A549 (cell line): ENCODE measurements around the gene TMEM156.
"Not testable (repeated sequence)": the region's sequence is repeated elsewhere in the genome, so short reads cannot be mapped to it uniquely, and the experiment has no call there.

Experiments used
- CEBPB ChIP-seq, 2 experiments: fragments of >200 bp in 1 of 2; sonication (Bioruptor Twin) in 1 of 2; formaldehyde crosslinking in 1 of 2; IDR thresholded peaks; 2 replicates each; pipeline ENCODE4 v1.6.1; 2012 to 2016
- HDAC2 ChIP-seq: fragments of 200-600 bp; sonication (generic); IDR thresholded peaks from 2 replicates; pipeline ENCODE4 v1.6.1; 2016
- MAZ ChIP-seq: fragments of 150-350 bp; IDR thresholded peaks from 2 replicates; pipeline ENCODE4 v1.6.1; 2014; ENCODE audit warnings: antibody characterized with exemption, low read depth, low read length, borderline replicate concordance
- PHF8 ChIP-seq: fragments of 200-600 bp; sonication (generic); IDR thresholded peaks from 2 replicates; pipeline ENCODE4 v1.6.1; 2016; ENCODE audit warnings: low read depth, mild to moderate bottlenecking, antibody characterized with exemption, moderate library complexity, borderline replicate concordance
- POLR2A ChIP-seq: IDR thresholded peaks from 2 replicates; pipeline ENCODE4 v1.6.1; 2012; ENCODE audit warnings: mild to moderate bottlenecking, low read length
- SMC3 ChIP-seq: fragments of >200 bp; sonication (Bioruptor Twin); formaldehyde crosslinking; IDR thresholded peaks from 3 replicates; pipeline ENCODE4 v1.6.1; 2018; ENCODE audit warnings: inconsistent platforms
- SREBF2 ChIP-seq: fragments of 450-650 bp; IDR thresholded peaks from 2 replicates; pipeline ENCODE4 v1.6.1; 2014; ENCODE audit warnings: mild to moderate bottlenecking, moderate library complexity
- TF ChIP-seq, protein P1 (sequence below): fragments of >200 bp; sonication (Bioruptor Twin); formaldehyde crosslinking; IDR thresholded peaks from 3 replicates; pipeline ENCODE4 v1.5.1; 2016
- TF ChIP-seq, protein P2 (sequence below): fragments of 250-450 bp; sonication (Bioruptor Pico); IDR thresholded peaks from 2 replicates; pipeline ENCODE4 v1.5.0; 2021; ENCODE audit warnings: mild to moderate bottlenecking, moderate library complexity, borderline replicate concordance
- TF ChIP-seq, protein P3 (sequence below): fragments of 150-350 bp; IDR thresholded peaks from 2 replicates; pipeline ENCODE4 v1.6.1; 2014; ENCODE audit warnings: low read depth, mild to moderate bottlenecking, low read length

DNA sequence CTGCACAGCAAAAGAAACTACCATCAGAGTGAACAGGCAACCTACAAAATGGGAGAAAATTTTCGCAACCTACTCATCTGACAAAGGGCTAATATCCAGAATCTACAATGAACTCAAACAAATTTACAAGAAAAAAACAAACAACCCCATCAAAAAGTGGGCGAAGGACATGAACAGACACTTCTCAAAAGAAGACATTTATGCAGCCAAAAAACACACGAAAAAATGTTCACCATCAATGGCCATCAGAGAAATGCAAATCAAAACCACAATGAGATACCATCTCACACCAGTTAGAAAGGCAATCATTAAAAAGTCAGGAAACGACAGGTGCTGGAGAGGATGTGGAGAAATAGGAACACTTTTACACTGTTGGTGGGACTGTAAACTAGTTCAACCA lies 30.2 kb downstream of the TMEM156 start:
- TF ChIP-seq, protein P1, sequence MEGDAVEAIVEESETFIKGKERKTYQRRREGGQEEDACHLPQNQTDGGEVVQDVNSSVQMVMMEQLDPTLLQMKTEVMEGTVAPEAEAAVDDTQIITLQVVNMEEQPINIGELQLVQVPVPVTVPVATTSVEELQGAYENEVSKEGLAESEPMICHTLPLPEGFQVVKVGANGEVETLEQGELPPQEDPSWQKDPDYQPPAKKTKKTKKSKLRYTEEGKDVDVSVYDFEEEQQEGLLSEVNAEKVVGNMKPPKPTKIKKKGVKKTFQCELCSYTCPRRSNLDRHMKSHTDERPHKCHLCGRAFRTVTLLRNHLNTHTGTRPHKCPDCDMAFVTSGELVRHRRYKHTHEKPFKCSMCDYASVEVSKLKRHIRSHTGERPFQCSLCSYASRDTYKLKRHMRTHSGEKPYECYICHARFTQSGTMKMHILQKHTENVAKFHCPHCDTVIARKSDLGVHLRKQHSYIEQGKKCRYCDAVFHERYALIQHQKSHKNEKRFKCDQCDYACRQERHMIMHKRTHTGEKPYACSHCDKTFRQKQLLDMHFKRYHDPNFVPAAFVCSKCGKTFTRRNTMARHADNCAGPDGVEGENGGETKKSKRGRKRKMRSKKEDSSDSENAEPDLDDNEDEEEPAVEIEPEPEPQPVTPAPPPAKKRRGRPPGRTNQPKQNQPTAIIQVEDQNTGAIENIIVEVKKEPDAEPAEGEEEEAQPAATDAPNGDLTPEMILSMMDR, result not testable (repeated sequence)
- TF ChIP-seq, protein P2, sequence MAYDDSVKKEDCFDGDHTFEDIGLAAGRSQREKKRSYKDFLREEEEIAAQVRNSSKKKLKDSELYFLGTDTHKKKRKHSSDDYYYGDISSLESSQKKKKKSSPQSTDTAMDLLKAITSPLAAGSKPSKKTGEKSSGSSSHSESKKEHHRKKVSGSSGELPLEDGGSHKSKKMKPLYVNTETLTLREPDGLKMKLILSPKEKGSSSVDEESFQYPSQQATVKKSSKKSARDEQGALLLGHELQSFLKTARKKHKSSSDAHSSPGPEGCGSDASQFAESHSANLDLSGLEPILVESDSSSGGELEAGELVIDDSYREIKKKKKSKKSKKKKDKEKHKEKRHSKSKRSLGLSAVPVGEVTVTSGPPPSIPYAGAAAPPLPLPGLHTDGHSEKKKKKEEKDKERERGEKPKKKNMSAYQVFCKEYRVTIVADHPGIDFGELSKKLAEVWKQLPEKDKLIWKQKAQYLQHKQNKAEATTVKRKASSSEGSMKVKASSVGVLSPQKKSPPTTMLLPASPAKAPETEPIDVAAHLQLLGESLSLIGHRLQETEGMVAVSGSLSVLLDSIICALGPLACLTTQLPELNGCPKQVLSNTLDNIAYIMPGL, result not testable (repeated sequence)
- not testable (repeated sequence) for TF ChIP-seq POLR2A; MAZ; HDAC2; CEBPB (IDR thresholded peaks at IDR 0.05); SREBF2; PHF8; SMC3
- TF ChIP-seq, protein P3, sequence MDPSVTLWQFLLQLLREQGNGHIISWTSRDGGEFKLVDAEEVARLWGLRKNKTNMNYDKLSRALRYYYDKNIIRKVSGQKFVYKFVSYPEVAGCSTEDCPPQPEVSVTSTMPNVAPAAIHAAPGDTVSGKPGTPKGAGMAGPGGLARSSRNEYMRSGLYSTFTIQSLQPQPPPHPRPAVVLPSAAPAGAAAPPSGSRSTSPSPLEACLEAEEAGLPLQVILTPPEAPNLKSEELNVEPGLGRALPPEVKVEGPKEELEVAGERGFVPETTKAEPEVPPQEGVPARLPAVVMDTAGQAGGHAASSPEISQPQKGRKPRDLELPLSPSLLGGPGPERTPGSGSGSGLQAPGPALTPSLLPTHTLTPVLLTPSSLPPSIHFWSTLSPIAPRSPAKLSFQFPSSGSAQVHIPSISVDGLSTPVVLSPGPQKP, result not testable (repeated sequence)
